D721Med (cell line): ENCODE results near the gene VPS26C.
"Not testable (repeated sequence)": the region's sequence is repeated elsewhere in the genome, so short reads cannot be mapped to it uniquely, and the experiment has no call there.

ENCODE experiments used
- DNase-seq: peaks from one replicate; pipeline ENCODE4 v3.0.0; 2011; ENCODE audit warnings: low spot score; ENCODE audit not compliant: insufficient read length
- FAIRE-seq: peaks from 2 replicates; lab custom pipeline; 2011; peaks lifted over from hg19 to GRCh38; lab: Jason Lieb, UNC
- TF ChIP-seq, protein P1 (sequence below): IDR thresholded peaks from 2 replicates; pipeline ENCODE4 v1.5.1; 2012; ENCODE audit warnings: mild to moderate bottlenecking, control low read depth; ENCODE audit not compliant: insufficient read depth; ENCODE audit errors: missing control alignments

Gene VPS26C

DNA sequence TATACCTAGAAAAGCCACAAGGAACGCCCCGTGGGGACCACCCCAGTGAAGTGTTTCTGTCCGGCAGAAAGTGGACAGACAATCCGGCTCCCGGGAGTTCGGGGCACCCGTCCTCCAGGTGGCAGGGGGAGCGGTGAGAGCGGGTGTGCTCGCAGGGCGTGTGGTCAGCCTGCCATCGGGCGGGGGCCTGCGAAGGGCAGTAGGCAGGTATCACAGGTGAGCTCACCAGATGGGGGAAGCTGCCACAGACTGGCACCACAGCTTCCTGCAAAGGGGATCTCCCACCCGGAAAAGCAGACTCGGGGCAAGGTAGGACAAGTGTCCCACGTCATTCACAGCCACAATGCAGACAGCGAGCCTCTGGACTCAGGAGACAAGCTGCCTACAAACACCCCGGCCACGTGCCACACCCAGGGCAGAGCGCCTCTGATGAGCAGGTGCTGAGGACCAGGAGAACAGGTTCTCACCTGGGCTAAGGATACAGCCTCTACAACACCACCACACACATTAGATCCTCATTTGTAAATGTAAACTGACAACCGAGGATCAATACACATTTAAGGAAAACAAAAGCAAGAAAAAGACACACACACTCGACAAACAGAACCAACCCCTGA, 36.4 kb downstream of the VPS26C start:
- TF ChIP-seq, protein P1, sequence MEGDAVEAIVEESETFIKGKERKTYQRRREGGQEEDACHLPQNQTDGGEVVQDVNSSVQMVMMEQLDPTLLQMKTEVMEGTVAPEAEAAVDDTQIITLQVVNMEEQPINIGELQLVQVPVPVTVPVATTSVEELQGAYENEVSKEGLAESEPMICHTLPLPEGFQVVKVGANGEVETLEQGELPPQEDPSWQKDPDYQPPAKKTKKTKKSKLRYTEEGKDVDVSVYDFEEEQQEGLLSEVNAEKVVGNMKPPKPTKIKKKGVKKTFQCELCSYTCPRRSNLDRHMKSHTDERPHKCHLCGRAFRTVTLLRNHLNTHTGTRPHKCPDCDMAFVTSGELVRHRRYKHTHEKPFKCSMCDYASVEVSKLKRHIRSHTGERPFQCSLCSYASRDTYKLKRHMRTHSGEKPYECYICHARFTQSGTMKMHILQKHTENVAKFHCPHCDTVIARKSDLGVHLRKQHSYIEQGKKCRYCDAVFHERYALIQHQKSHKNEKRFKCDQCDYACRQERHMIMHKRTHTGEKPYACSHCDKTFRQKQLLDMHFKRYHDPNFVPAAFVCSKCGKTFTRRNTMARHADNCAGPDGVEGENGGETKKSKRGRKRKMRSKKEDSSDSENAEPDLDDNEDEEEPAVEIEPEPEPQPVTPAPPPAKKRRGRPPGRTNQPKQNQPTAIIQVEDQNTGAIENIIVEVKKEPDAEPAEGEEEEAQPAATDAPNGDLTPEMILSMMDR, result no peak
- FAIRE-seq, result no peak
- no peak for DNase-seq

DNA sequence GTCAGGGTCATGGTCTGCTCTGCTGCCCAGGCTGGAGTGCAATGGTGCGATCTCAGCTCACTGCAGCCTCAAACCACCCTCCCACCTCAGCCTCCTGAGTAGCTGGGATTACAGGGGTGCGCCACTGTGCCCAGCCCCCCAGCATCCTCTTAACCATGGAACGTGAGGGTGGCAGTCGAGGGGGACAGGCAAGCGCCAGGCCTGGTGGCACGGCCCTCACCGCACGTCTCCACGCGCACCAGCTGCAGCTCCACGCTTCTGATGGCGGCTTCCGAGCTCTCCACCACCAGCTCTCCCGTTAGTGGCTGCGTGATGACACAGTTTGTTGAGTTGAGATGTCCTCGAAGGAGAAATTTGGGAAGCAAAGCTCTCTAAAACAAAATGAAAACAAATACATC, 39.1 kb downstream of the VPS26C start:
- TF ChIP-seq, protein P1, result no peak
- no peak for DNase-seq
- FAIRE-seq, result no peak

GRCh38 chr21:37227071-37228002, 39.8 kb downstream of the VPS26C start:
- DNase-seq, result no peak
- TF ChIP-seq, protein P1, result no peak
- FAIRE-seq, result no peak

- DNase-seq (no peak), FAIRE-seq (no peak)
- TF ChIP-seq, protein P1, result no peak
These were observed 40.9 kb downstream of the VPS26C start for GRCh38 chr21:37226041-37226920.

- FAIRE-seq, result no peak
- no peak for DNase-seq
- TF ChIP-seq, protein P1, result no peak
These were observed 42.0 kb downstream of the VPS26C start for GRCh38 chr21:37224861-37225839.

DNA sequence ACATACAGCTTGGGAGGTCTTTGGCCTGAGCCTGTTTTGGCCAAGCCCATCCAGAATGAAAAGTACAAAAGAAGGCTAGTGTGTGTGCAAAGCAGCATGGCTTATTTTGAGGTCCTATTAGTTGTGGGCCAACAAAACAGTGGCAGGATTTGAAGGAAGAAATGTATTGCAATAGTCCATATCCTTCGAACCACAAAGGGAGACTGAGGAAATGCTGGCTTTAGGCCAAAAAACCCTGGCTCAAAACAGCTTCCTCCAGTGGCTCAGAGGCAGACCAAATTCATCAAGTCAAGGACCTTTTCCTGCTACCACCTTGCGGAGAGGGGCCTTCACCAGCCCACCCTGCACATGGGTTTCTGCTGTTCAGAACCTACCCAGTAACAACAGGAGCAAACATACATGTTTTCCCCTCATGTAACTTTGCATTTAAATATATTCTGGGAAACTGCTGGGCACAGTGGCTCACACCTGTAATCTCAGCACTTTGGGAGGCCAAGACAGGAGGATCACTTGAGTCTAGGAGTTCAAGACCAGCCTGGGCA, 43.3 kb downstream of the VPS26C start:
- TF ChIP-seq, protein P1, result no peak
- FAIRE-seq, result no peak
- no peak for DNase-seq

DNA sequence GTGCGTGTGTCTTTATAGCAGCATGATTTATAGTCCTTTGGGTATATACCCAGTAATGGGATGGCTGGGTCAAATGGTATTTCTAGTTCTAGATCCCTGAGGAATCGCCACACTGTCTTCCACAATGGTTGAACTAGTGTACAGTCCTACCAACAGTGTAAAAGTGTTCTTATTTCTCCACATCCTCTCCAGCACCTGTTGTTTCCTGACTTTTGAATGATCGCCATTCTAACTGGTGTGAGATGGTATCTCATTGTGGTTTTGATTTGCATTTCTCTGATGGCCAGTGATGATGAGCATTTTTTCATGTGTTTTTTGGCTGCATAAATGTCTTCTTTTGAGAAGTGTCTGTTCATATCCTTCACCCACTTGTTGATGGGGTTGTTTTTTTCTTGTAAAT, 44.9 kb downstream of the VPS26C start:
- not testable (repeated sequence) for FAIRE-seq, DNase-seq
